GM12891 (cell line): Measurements from ENCODE around the gene UNC13B.

ENCODE experiments used
- POLR2A ChIP-seq: IDR thresholded peaks from 2 replicates; pipeline ENCODE4 v1.6.1; 2011; ENCODE audit warnings: low read depth, low read length, control low read depth
- POLR2AphosphoS5 ChIP-seq: IDR thresholded peaks from 2 replicates; pipeline ENCODE4 v1.6.1; 2011; ENCODE audit warnings: low read depth, low read length, control low read depth
- TAF1 ChIP-seq: IDR thresholded peaks from 2 replicates; pipeline ENCODE4 v1.6.1; 2011; ENCODE audit warnings: low read depth, low read length, control low read depth

- no peak for TF ChIP-seq POLR2AphosphoS5
- TF ChIP-seq POLR2A: no peak
- no peak for TF ChIP-seq TAF1
These were observed 118.6 kb downstream of the UNC13B start for GRCh38 chr9:35280399-35280798.
